ENCODE results near the gene GSK3B. TPM values are rescaled to one million over a fixed set of nuclear protein-coding genes. Genes with fewer than 3 reads are reported as not detected.
A peak's percentile ranks its signal among the peaks of the same experiment; 100 is the strongest.

Gene GSK3B
- total RNA-seq, 1 experiment from 2014 or later = 56.5 TPM

DNA sequence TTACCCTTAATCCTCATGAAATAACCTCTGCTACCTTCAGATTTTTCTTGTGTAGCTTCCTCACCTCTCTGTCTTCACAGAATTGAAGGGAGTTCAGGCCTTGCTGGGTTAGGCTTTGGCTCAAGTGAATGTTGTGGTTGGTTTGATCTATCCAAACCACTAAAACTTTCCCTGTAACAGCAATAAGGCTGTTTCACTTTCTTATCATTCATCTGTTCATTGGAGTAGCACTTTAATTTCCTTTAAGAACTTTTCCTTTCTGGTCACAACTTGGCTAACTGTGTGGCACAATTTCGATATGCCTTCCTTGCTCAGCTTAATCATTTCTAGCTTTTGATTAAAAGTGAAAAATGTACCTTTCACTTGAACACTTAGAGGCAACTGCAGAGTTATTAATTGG is 182.5 kb downstream of the GSK3B start:
- Histone ChIP-seq H2BK120ac (ENCODE audit: low read depth, low read length, poor library complexity, severe bottlenecking) (no peak overlapping the region), H3K79me2 (ENCODE audit: insufficient read depth, low read length) (no peaks in the 10 kb centered on the region), H3K79me1 (ENCODE audit: insufficient read depth, low read depth, low read length, poor library complexity, severe bottlenecking) (no peaks in the 10 kb centered on the region), H3K18ac (ENCODE audit: insufficient read length, low read depth, low read length) (no peak overlapping the region), H3K27ac (ENCODE audit: insufficient read length, low read depth, low read length) (no peak overlapping the region), H2BK12ac (ENCODE audit: insufficient read length, low read depth, low read length) (no peak overlapping the region), H3T11ph (ENCODE audit: low read length) (no peak overlapping the region), H2BK20ac (ENCODE audit: low read depth, low read length, poor library complexity, severe bottlenecking) (no peak overlapping the region), H3K56ac (ENCODE audit: insufficient read length, low read depth, low read length) (no peak overlapping the region), H3K4me2 (ENCODE audit: insufficient read depth, insufficient read length, low read length) (no peak overlapping the region), H2AK5ac (ENCODE audit: insufficient read length, low read length) (no peak overlapping the region), H3K4ac (ENCODE audit: low read depth, low read length) (no peak overlapping the region), H3K27me3 (ENCODE audit: insufficient read depth, low read length) (no peaks in the 10 kb centered on the region), H3K23me2 (ENCODE audit: insufficient read length, low read depth, low read length, poor library complexity, severe bottlenecking) (no peaks in the 10 kb centered on the region), H3K4me1 (ENCODE audit: insufficient read depth, low read length) (no peaks in the 10 kb centered on the region), H2BK5ac (ENCODE audit: insufficient read length, low read length) (no peak overlapping the region), H4K20me1 (ENCODE audit: control insufficient read depth, insufficient read depth, insufficient read length) (no peaks in the 10 kb centered on the region), H3K23ac (ENCODE audit: insufficient read length, low read depth, low read length) (no peak overlapping the region), H3K9me3 (ENCODE audit: control insufficient read depth, low read depth, low read length) (no peaks in the 10 kb centered on the region), H4K91ac (ENCODE audit: insufficient read length, low read depth, low read length) (no peak overlapping the region), H3K9ac (ENCODE audit: extremely low read depth, insufficient read length, low read length) (no peak overlapping the region), H4K5ac (ENCODE audit: insufficient read length, low read depth, low read length) (no peak overlapping the region), H2BK15ac (ENCODE audit: low read depth, low read length) (no peak overlapping the region), H3K14ac (ENCODE audit: insufficient read depth, low read length) (no peak overlapping the region), H2AFZ (ENCODE audit: low read length) (no peak overlapping the region), H4K8ac (replicated peaks; ENCODE audit: insufficient read length, low read depth, low read length) (no peak overlapping the region)
- no peaks in the 10 kb centered on the region for H3K9me3 Mint-ChIP-seq
- H3K27me3 Mint-ChIP-seq (ENCODE audit: low read depth) = no peaks in the 10 kb centered on the region
- no CpG with 5 or more reads among the region's 1 CpG for WGBS (ENCODE audit: extremely low coverage, insufficient read length, low lambda C conversion rate)
- H3K4me1 Mint-ChIP-seq = peaks cover 29 to 30% of the 10 kb centered on the region in 2 experiments
- H3K4me3 Mint-ChIP-seq = no peak overlapping the region
- TF ChIP-seq, protein P1, sequence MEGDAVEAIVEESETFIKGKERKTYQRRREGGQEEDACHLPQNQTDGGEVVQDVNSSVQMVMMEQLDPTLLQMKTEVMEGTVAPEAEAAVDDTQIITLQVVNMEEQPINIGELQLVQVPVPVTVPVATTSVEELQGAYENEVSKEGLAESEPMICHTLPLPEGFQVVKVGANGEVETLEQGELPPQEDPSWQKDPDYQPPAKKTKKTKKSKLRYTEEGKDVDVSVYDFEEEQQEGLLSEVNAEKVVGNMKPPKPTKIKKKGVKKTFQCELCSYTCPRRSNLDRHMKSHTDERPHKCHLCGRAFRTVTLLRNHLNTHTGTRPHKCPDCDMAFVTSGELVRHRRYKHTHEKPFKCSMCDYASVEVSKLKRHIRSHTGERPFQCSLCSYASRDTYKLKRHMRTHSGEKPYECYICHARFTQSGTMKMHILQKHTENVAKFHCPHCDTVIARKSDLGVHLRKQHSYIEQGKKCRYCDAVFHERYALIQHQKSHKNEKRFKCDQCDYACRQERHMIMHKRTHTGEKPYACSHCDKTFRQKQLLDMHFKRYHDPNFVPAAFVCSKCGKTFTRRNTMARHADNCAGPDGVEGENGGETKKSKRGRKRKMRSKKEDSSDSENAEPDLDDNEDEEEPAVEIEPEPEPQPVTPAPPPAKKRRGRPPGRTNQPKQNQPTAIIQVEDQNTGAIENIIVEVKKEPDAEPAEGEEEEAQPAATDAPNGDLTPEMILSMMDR (conservative IDR thresholded peaks at IDR 0.05) = no peak
- peaks cover 11 to 30% (median 25%) of the 10 kb centered on the region in 3 experiments; a peak in 6 of 7 replicates for H3K36me3 Mint-ChIP-seq (ENCODE audit: insufficient read depth in 1 of 3, low read depth in 3 of 3)
- H3K27ac Mint-ChIP-seq = peak overlapping the region in 1 of 3 experiments; percentile 30; a peak in 2 of 7 replicates
- DNase-seq = no peak
